H1 (cell line): Measurements from ENCODE around the gene PACS1. TPM values are rescaled to one million over a fixed set of nuclear protein-coding genes. Genes with fewer than 3 reads are reported as not detected.

Source experiments
- CTCF ChIA-PET: fragments of 300-600 bp; sonication (Branson Sonifier 250); formaldehyde crosslinking; loops from one replicate; lab custom pipeline; 2021; ENCODE audit not compliant: partially characterized antibody; lab: Charles Lee
- POLR2A ChIA-PET: fragments of 300-600 bp; sonication (Branson Sonifier 250); formaldehyde crosslinking; loops from one replicate; lab custom pipeline; 2021; ENCODE audit warnings: inconsistent platforms; ENCODE audit not compliant: partially characterized antibody; lab: Charles Lee
- DNase-seq, 2 experiments: peaks; one replicate each; pipeline versions ENCODE4 v3.0.0 to v3.0.0-alpha.2; 2010 to 2022; ENCODE audit warnings: low spot score in 2 of 2, low read depth in 1 of 2, mixed read lengths in 1 of 2
- FAIRE-seq: peaks from 2 replicates; lab custom pipeline; 2011; peaks lifted over from hg19 to GRCh38; lab: Jason Lieb, UNC
- H2AFZ ChIP-seq: 2 replicates; pipeline ENCODE4 v1.8.1; 2012; ENCODE audit warnings: low read length, inconsistent platforms
- H2AK5ac ChIP-seq: 2 replicates; pipeline ENCODE4 v1.6.1; 2013; ENCODE audit warnings: low read depth, low read length
- H2BK120ac ChIP-seq: replicated peaks from 2 replicates; pipeline ENCODE3; 2013; ENCODE audit warnings: low read depth, low read length, inconsistent platforms
- H2BK12ac ChIP-seq: 2 replicates; pipeline ENCODE4 v1.6.1; 2013; ENCODE audit warnings: low read depth, low read length
- H2BK15ac ChIP-seq: 2 replicates; pipeline ENCODE4 v1.6.1; 2013; ENCODE audit warnings: low read length
- H2BK20ac ChIP-seq: 2 replicates; pipeline ENCODE4 v1.6.1; 2013; ENCODE audit warnings: low read length
- H2BK5ac ChIP-seq: 2 replicates; pipeline ENCODE4 v1.6.1; 2013; ENCODE audit warnings: low read depth, low read length
- H3K14ac ChIP-seq: 2 replicates; pipeline ENCODE4 v1.6.1; 2013; ENCODE audit warnings: inconsistent platforms; ENCODE audit not compliant: insufficient read length
- H3K18ac ChIP-seq: 2 replicates; pipeline ENCODE4 v1.6.1; 2013; ENCODE audit warnings: low read length; ENCODE audit errors: extremely low read depth
- H3K23ac ChIP-seq: 2 replicates; pipeline ENCODE4 v1.6.1; 2013; ENCODE audit warnings: inconsistent platforms; ENCODE audit not compliant: insufficient read length
- H3K23me2 ChIP-seq: 2 replicates; pipeline ENCODE4 v1.6.1; 2013; ENCODE audit warnings: low read depth, low read length
- H3K27ac ChIP-seq: 2 replicates; pipeline ENCODE4 v1.6.1; 2011; ENCODE audit warnings: low read depth, low read length, inconsistent platforms
- H3K27me3 ChIP-seq, 4 experiments: replicated peaks in 1 of 4; 1 replicate in 1 of 4; 2 replicates in 3 of 4; pipeline versions ENCODE4 v1.6.1 to v1.8.1; 2011 to 2013; ENCODE audit warnings: low read length in 3 of 4, mild to moderate bottlenecking in 3 of 4, inconsistent platforms in 2 of 4, mixed read lengths in 2 of 4, moderate library complexity in 1 of 4; ENCODE audit not compliant: control insufficient read depth in 3 of 4, insufficient read depth in 3 of 4; ENCODE audit errors: extremely low read depth in 1 of 4
- H3K36me3 ChIP-seq, 4 experiments: 2 replicates each; pipeline versions ENCODE4 v1.6.1 to v1.8.1; 2011 to 2013; ENCODE audit warnings: mild to moderate bottlenecking in 4 of 4, low read length in 3 of 4, moderate library complexity in 2 of 4, control low read depth in 1 of 4, inconsistent platforms in 1 of 4; ENCODE audit not compliant: insufficient read depth in 4 of 4, control insufficient read depth in 2 of 4
- H3K4ac ChIP-seq: replicated peaks from 2 replicates; pipeline ENCODE3; 2013; ENCODE audit warnings: low read length, low read depth, mixed read lengths, inconsistent platforms; ENCODE audit not compliant: insufficient read length
- H3K4me1 ChIP-seq, 4 experiments: replicated peaks in 1 of 4; 1 replicate in 1 of 4; 2 replicates in 3 of 4; pipeline versions ENCODE4 v1.6.1 to v1.8.1; 2011 to 2013; ENCODE audit warnings: low read length in 3 of 4, inconsistent platforms in 2 of 4, mixed read lengths in 1 of 4; ENCODE audit not compliant: insufficient read depth in 4 of 4, control insufficient read depth in 3 of 4
- H3K4me2 ChIP-seq, 2 experiments: 2 replicates each; pipeline versions ENCODE4 v1.6.1 to v1.8.1; 2011 to 2013; ENCODE audit warnings: low read depth in 2 of 2, low read length in 2 of 2, control low read depth in 1 of 2, inconsistent platforms in 1 of 2, mild to moderate bottlenecking in 1 of 2; ENCODE audit not compliant: insufficient read depth in 1 of 2
- H3K4me3 ChIP-seq, 4 experiments: fragments of 200-600, 300-600 bp in 1 of 4; sonication (generic), shearing (Covaris generic), sonication (Bioruptor Twin) in 1 of 4; 2 replicates each; pipeline versions ENCODE4 v1.5.1 to v1.8.1; 2011 to 2016; ENCODE audit warnings: low read length in 4 of 4, low read depth in 3 of 4, control low read depth in 2 of 4, inconsistent platforms in 2 of 4, mild to moderate bottlenecking in 2 of 4, mixed read lengths in 1 of 4, moderate library complexity in 1 of 4; ENCODE audit not compliant: insufficient read depth in 2 of 4; ENCODE audit errors: extremely low read depth in 1 of 4
- H3K56ac ChIP-seq: replicated peaks from 2 replicates; pipeline ENCODE3; 2013; ENCODE audit warnings: low read depth, mild to moderate bottlenecking, mixed read lengths, low read length, inconsistent platforms; ENCODE audit not compliant: insufficient read length
- H3K79me1 ChIP-seq: 2 replicates; pipeline ENCODE4 v1.6.1; 2013; ENCODE audit warnings: low read depth, low read length, control low read depth
- H3K79me2 ChIP-seq, 2 experiments: 2 replicates each; pipeline versions ENCODE4 v1.6.1 to v1.8.1; 2012 to 2013; ENCODE audit warnings: low read length in 2 of 2, mild to moderate bottlenecking in 2 of 2, inconsistent platforms in 1 of 2; ENCODE audit not compliant: insufficient read depth in 2 of 2, control insufficient read depth in 1 of 2
- H3K9ac ChIP-seq, 4 experiments: replicated peaks in 1 of 4; 1 replicate in 1 of 4; 2 replicates in 3 of 4; pipeline versions ENCODE4 v1.6.1 to v1.8.1; 2011 to 2013; ENCODE audit warnings: low read depth in 3 of 4, low read length in 3 of 4, control low read depth in 2 of 4, mild to moderate bottlenecking in 2 of 4, moderate library complexity in 2 of 4, inconsistent platforms in 1 of 4; ENCODE audit errors: extremely low read depth in 1 of 4
- H3K9me3 ChIP-seq, 2 experiments: 2 replicates each; pipeline versions ENCODE4 v1.6.1 to v1.8.1; 2012 to 2013; ENCODE audit warnings: mild to moderate bottlenecking in 2 of 2, moderate library complexity in 2 of 2, control low read depth in 1 of 2, inconsistent platforms in 1 of 2, low read depth in 1 of 2, low read length in 1 of 2, mixed read lengths in 1 of 2; ENCODE audit not compliant: insufficient read depth in 2 of 2
- H4K20me1 ChIP-seq, 2 experiments: replicated peaks in 1 of 2; 2 replicates each; pipeline versions ENCODE3 to v1.8.1; 2011 to 2013; ENCODE audit warnings: inconsistent platforms in 2 of 2, low read length in 2 of 2, mild to moderate bottlenecking in 1 of 2; ENCODE audit not compliant: insufficient read depth in 2 of 2, control insufficient read depth in 1 of 2
- H4K5ac ChIP-seq: 2 replicates; pipeline ENCODE4 v1.6.1; 2013; ENCODE audit warnings: low read length, low read depth, mixed read lengths, inconsistent platforms; ENCODE audit not compliant: insufficient read length
- H4K8ac ChIP-seq: 2 replicates; pipeline ENCODE4 v1.8.0; 2013; ENCODE audit warnings: mild to moderate bottlenecking, moderate library complexity, low read length, inconsistent platforms; ENCODE audit not compliant: insufficient read depth; ENCODE audit errors: extremely low read depth
- H4K91ac ChIP-seq: replicated peaks from 2 replicates; pipeline ENCODE3; 2013; ENCODE audit warnings: low read length, mixed read lengths, inconsistent platforms; ENCODE audit not compliant: insufficient read length
- CREB1 ChIP-seq: IDR thresholded peaks from 2 replicates; pipeline ENCODE4 v1.6.1; 2012; ENCODE audit warnings: inconsistent platforms
- JUN ChIP-seq: IDR thresholded peaks from 2 replicates; pipeline ENCODE4 v1.6.1; 2011; ENCODE audit warnings: low read depth, mild to moderate bottlenecking, improper control_type of control experiment, low read length
- KDM4A ChIP-seq: IDR thresholded peaks from one replicate; pipeline ENCODE4 v1.7.1; 2012; ENCODE audit warnings: low read depth, mild to moderate bottlenecking, moderate library complexity, low read length, inconsistent platforms; ENCODE audit not compliant: severe bottlenecking
- KDM5A ChIP-seq: fragments of 200-600 bp; IDR thresholded peaks from 2 replicates; pipeline ENCODE4 v1.7.1; 2012; ENCODE audit warnings: mild to moderate bottlenecking, low read length, inconsistent platforms, mixed read lengths
- RAD21 ChIP-seq, 2 experiments: IDR thresholded peaks in 1 of 2; conservative IDR thresholded peaks in 1 of 2; 2 replicates each; pipeline ENCODE4 v1.6.1; 2011; ENCODE audit warnings: low read depth in 2 of 2, low read length in 2 of 2, improper control_type of control experiment in 1 of 2, inconsistent platforms in 1 of 2, mild to moderate bottlenecking in 1 of 2, moderate library complexity in 1 of 2
- RFX5 ChIP-seq: IDR thresholded peaks from 2 replicates; pipeline ENCODE4 v1.6.1; 2011; ENCODE audit warnings: low read depth, low read length, improper control_type of control experiment, borderline replicate concordance
- SIRT6 ChIP-seq: IDR thresholded peaks from one replicate; pipeline ENCODE4 v1.7.1; 2012; ENCODE audit warnings: low read length, inconsistent platforms
- SIX5 ChIP-seq: IDR thresholded peaks from 2 replicates; pipeline ENCODE4 v1.6.1; 2011; ENCODE audit warnings: mild to moderate bottlenecking, low read depth, low read length
- SP2 ChIP-seq: IDR thresholded peaks from 2 replicates; pipeline ENCODE4 v1.6.1; 2012; ENCODE audit warnings: mild to moderate bottlenecking, low read length, inconsistent platforms
- TAF1 ChIP-seq: IDR thresholded peaks from 2 replicates; pipeline ENCODE4 v1.6.1; 2011; ENCODE audit warnings: mild to moderate bottlenecking, low read depth, low read length
- TCF12 ChIP-seq: IDR thresholded peaks from 2 replicates; pipeline ENCODE4 v1.6.1; 2011; ENCODE audit warnings: low read depth, mild to moderate bottlenecking, low read length
- YY1 ChIP-seq: IDR thresholded peaks from 2 replicates; pipeline ENCODE4 v1.6.1; 2011; ENCODE audit warnings: low read depth, mild to moderate bottlenecking, low read length
- WGBS, 2 experiments: shearing (Covaris generic) in 1 of 2; methylation state at CpG; one replicate each; pipeline versions ENCODE4 v1.1.6 to v1.1.7; 2013 to 2015; ENCODE audit warnings: low lambda C conversion rate in 2 of 2, mixed read lengths in 2 of 2, inconsistent platforms in 1 of 2, low coverage in 1 of 2, missing lambda C conversion rate in 1 of 2; ENCODE audit not compliant: insufficient replicate concordance in 2 of 2, insufficient coverage in 1 of 2, insufficient read length in 1 of 2; ENCODE audit errors: extremely low coverage in 1 of 2, missing lambda C conversion rate in 1 of 2; 5-methylcytosine and 5-hydroxymethylcytosine counted together
- polyA plus RNA-seq, 7 experiments: library from polyadenylated mRNA; depleted of rRNA in 3 of 7; stranded (reverse) in 5 of 7; unstranded in 2 of 7; fragments of >200 nt in 5 of 7; fragments of 200-250 nt in 2 of 7; gene quantifications; 1 replicate in 5 of 7; 2 replicates in 1 of 7; 4 replicates in 1 of 7; pipeline versions ENCODE4 v1.2.1 to v1.2.3, GENCODE V29; 2011 to 2013; ENCODE audit warnings: missing spikeins in 2 of 7, mixed read lengths in 2 of 7
- total RNA-seq: library from RNA; stranded (reverse); fragmentation: NEBNext Ultra II Directional; extraction: Animal tissue kit (Norgen Biotek cat#: 25700); gene quantifications from 2 replicates; pipeline ENCODE4 v1.2.1, GENCODE V29; 2021

PACS1 gene
- total and polyA plus RNA-seq, 2 of the 8 experiments (the other 6 are each of a cell fraction or from before 2014, with no cell fraction given), result 11.5 to 36.0 TPM

- Histone ChIP-seq H3K36me3 (no peaks in the 10 kb centered on the region), H3K4me3 (no peak overlapping the region), H4K20me1 (no peaks in the 10 kb centered on the region), H3K23me2 (no peaks in the 10 kb centered on the region), H2BK12ac (no peak overlapping the region), H4K91ac (no peak overlapping the region), H3K9me3 (no peaks in the 10 kb centered on the region), H4K5ac (no peak overlapping the region), H2BK15ac (no peak overlapping the region), H3K23ac (no peak overlapping the region), H2AK5ac (no peak overlapping the region), H4K8ac (no peak overlapping the region), H3K4ac (no peak overlapping the region), H3K27ac (no peak overlapping the region), H3K14ac (no peak overlapping the region), H3K4me2 (no peak overlapping the region), H3K79me2 (no peaks in the 10 kb centered on the region), H2AFZ (no peak overlapping the region), H3K4me1 (peaks cover 0 to 5% (median 0%) of the 10 kb centered on the region in 4 experiments; a peak in 1 of 7 replicates), H3K56ac (no peak overlapping the region), H2BK5ac (no peak overlapping the region), H3K79me1 (no peaks in the 10 kb centered on the region), H3K9ac (no peak overlapping the region), H2BK120ac (no peak overlapping the region), H3K18ac (no peak overlapping the region), H2BK20ac (no peak overlapping the region), H3K27me3 (no peaks in the 10 kb centered on the region)
- TF ChIP-seq TCF12, result no peak
- TF ChIP-seq JUN, result no peak
- no peak for TF ChIP-seq KDM4A
- TF ChIP-seq SIX5, result no peak
- TF ChIP-seq RFX5, result no peak
- TF ChIP-seq YY1, result no peak
- no peak for TF ChIP-seq TAF1
- TF ChIP-seq KDM5A, result no peak
- TF ChIP-seq CREB1, result no peak
- TF ChIP-seq SP2, result no peak
- TF ChIP-seq SIRT6, result no peak
- TF ChIP-seq RAD21 (IDR thresholded peaks at IDR 0.05 in 1 of 2, conservative IDR thresholded peaks at IDR 0.05 in 1 of 2; ENCODE audit: low read depth in 2 of 2, low read length in 2 of 2), result no peak
- DNase-seq (no peak), FAIRE-seq (no peak)
- WGBS, 2 experiments, result 91% methylated on average over 6 of the region's 6 CpGs; no CpG with 5 or more reads in 1 of the 2 experiments
- CTCF ChIA-PET, result interaction anchor here (0.5 to 5.1 kb wide), 24 partner anchors 9 to 466 kb away, joined by 3 to 73 read pairs (median 5); partner anchors contain the start of gene PACS1
- POLR2A ChIA-PET, result interaction anchor here (1.0 to 4.6 kb wide), 4 partner anchors 9 to 81 kb away, joined by 4 to 23 read pairs (median 4); partner anchors contain the start of genes PACS1 and SF3B2
These were observed 63.2 kb downstream of the PACS1 start for GRCh38 chr11:66133216-66133775.
